Esophagus (tissue), 2 donors: ENCODE data around the gene ADH1B. TPM values are rescaled to one million over a fixed set of nuclear protein-coding genes. Genes with fewer than 3 reads are reported as not detected.

Experiments used
- H3K27ac ChIP-seq, 2 donors: one replicate each; pipeline ENCODE4 v1.5.1; 2013; ENCODE audit warnings: low read depth in 2 of 2, mild to moderate bottlenecking in 2 of 2, inconsistent platforms in 1 of 2, low read length in 1 of 2, moderate library complexity in 1 of 2
- H3K27me3 ChIP-seq, 2 donors: one replicate each; pipeline ENCODE4 v1.6.1; 2013; ENCODE audit warnings: low read length in 2 of 2, control low read depth in 1 of 2, mild to moderate bottlenecking in 1 of 2; ENCODE audit not compliant: insufficient read depth in 2 of 2, control insufficient read depth in 1 of 2
- H3K36me3 ChIP-seq, 2 donors: one replicate each; pipeline ENCODE4 v1.6.1; 2013; ENCODE audit warnings: low read length in 1 of 2; ENCODE audit not compliant: control insufficient read depth in 2 of 2, insufficient read depth in 2 of 2
- H3K4me1 ChIP-seq, 2 donors: one replicate each; pipeline ENCODE4 v1.6.1; 2013; ENCODE audit warnings: low read length in 1 of 2; ENCODE audit not compliant: control insufficient read depth in 2 of 2, insufficient read depth in 2 of 2
- H3K4me3 ChIP-seq, 2 donors: one replicate each; pipeline ENCODE4 v1.5.1; 2013; ENCODE audit warnings: low read length in 2 of 2, mild to moderate bottlenecking in 2 of 2, low read depth in 1 of 2, moderate library complexity in 1 of 2
- H3K9me3 ChIP-seq, 2 donors: one replicate each; pipeline ENCODE4 v1.6.1; 2013; ENCODE audit warnings: mild to moderate bottlenecking in 2 of 2, low read depth in 1 of 2, low read length in 1 of 2, moderate library complexity in 1 of 2; ENCODE audit not compliant: control insufficient read depth in 2 of 2, insufficient read depth in 1 of 2
- WGBS, 2 donors: extraction: QIAGEN DNeasy Blood & Tissue Kit; methylation state at CpG; one replicate each; pipeline ENCODE4 v1.1.7; 2013; 5-methylcytosine and 5-hydroxymethylcytosine counted together
- polyA plus RNA-seq, 2 donors: library from polyadenylated mRNA; stranded (reverse); fragments of 200-250 nt; gene quantifications; one replicate each; pipeline ENCODE4 v1.2.3, GENCODE V29; 2013
- donor health status: healthy with polysubstance abuse.
- donor health status: Bipolar disorder and iron deficiency.

ADH1B gene
- polyA plus RNA-seq, 2 donors: 31.3 to 72.0 TPM

- Histone ChIP-seq H3K9me3 (no peaks in the 10 kb centered on the region), H3K27me3 (no peaks in the 10 kb centered on the region), H3K4me3 (no peak overlapping the region), H3K27ac (no peak overlapping the region), H3K4me1 (no peaks in the 10 kb centered on the region), H3K36me3 (no peaks in the 10 kb centered on the region)
- 92% methylated on average over 5 of the region's 5 CpGs for WGBS, 2 donors
Measured at GRCh38 chr4:99275050-99275449, 46.2 kb downstream of the ADH1B start.

GRCh38 chr4:99273704-99274103, 47.5 kb downstream of the ADH1B start:
- H3K36me3 ChIP-seq: no peaks in the 10 kb centered on the region
- H3K27ac ChIP-seq: no peak overlapping the region
- H3K9me3 ChIP-seq: no peaks in the 10 kb centered on the region
- no peak overlapping the region for H3K4me3 ChIP-seq
- 83 to 84% methylated on average over 2 of the region's 2 CpGs for WGBS, 2 donors
- H3K4me1 ChIP-seq: no peaks in the 10 kb centered on the region
- H3K27me3 ChIP-seq: no peaks in the 10 kb centered on the region

- Histone ChIP-seq H3K27ac (no peak overlapping the region), H3K9me3 (no peaks in the 10 kb centered on the region), H3K4me1 (no peaks in the 10 kb centered on the region), H3K36me3 (no peaks in the 10 kb centered on the region), H3K27me3 (no peaks in the 10 kb centered on the region), H3K4me3 (no peak overlapping the region)
Measured at GRCh38 chr4:99264927-99265326, 56.3 kb downstream of the ADH1B start.

Other genes with a start within 250 kb of the ADH1B start
- gene ADH5, start 232.6 kb downstream of the ADH1B start, polyA plus RNA-seq: 100 to 1,000 TPM in 1 of 2 donors, 10 to 100 TPM in 1; 51.0 to 112 TPM
- 1 to 10 TPM in 1 of 2 donors, under 1 TPM in 1; 0.10 to 1.5 TPM for gene ADH4, start 177.1 kb downstream of the ADH1B start, polyA plus RNA-seq
- gene ADH6, start 102.2 kb downstream of the ADH1B start, polyA plus RNA-seq: under 1 TPM in 1 of 2 donors, not detected in 1; 0.11 TPM
- not detected for gene ADH1A, start 30.4 kb downstream of the ADH1B start, polyA plus RNA-seq
- gene ADH1C, start 31.3 kb upstream of the ADH1B start, polyA plus RNA-seq: 1 to 10 TPM; 1.7 to 2.3 TPM
- 100 to 1,000 TPM; 208 to 250 TPM for gene ADH7, start 113.9 kb upstream of the ADH1B start, polyA plus RNA-seq
- gene C4orf17, start 189.6 kb upstream of the ADH1B start, polyA plus RNA-seq: under 1 TPM in 1 of 2 donors, not detected in 1; 0.01 TPM
- 1 to 10 TPM; 2.2 to 3.2 TPM for gene TRMT10A, start 242.6 kb upstream of the ADH1B start, polyA plus RNA-seq